HG02973 (cell line): ENCODE results near the gene ABHD13.
A peak's percentile ranks its signal among the peaks of the same experiment; 100 is the strongest.
"Not testable (repeated sequence)": the region's sequence is repeated elsewhere in the genome, so short reads cannot be mapped to it uniquely, and the experiment has no call there.

Experiments used
- ATAC-seq: cut with Tn5 transposase; IDR thresholded peaks from one replicate; pipeline ENCODE4 v1.9.1; 2021; ENCODE audit warnings: moderate library complexity; ENCODE audit not compliant: unreplicated experiment

Gene ABHD13

DNA sequence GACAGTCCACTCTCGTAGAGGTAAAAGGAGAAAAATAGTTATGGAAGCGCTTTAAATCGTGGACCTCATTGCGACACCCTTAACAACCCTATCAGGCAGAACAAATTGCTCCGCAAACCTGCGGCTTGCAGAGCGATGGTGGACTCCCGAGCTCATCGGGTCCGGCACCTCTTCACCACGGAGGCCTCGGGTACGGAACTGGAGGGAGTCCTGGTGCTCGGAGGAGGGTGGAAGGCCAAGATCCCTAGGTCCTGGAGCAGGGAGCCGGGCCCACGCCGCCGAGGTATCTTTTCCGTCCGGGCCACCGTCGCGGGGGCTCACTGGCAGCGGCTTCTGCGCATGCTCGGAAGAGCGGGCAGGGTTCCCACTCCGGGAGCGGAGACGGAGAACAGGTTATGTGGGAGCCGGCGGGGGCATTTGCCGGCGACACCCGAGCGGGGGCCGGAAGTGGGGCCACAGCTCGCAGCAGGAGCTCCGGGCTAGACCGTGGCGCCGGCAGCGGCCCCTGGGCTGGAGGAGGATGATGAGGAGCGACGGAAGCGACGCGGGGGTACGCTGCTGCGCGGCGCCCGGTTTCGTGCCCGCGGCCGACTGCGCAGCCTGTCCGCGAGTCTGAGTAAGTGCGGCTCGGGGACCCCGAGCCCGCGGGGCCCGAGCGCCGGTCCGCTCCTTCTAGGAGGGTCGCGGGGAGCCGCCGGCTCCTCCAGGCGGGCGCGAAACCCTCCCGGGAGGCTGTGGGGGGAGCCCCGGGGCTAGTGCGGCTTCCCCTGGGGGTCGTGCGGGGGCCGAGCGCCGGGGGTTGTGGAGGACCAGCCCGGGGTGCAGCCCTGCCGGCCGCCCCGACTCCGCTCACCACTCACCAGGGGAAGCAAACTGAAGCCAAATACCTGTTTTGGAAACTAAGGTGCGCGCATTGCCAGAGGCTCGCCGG is at the start of gene ABHD13:
TSS of gene ABHD13 (plus strand) at position 349 of the 931 bp plus-strand sequence. CDS start 10,827 bp downstream, outside the sequence.
- ATAC-seq: peak; percentile 74

- no peak for ATAC-seq
Measured at GRCh38 chr13:108168929-108169328, 49.3 kb upstream of the ABHD13 start.

GRCh38 chr13:108176685-108177274 is 41.4 kb upstream of the ABHD13 start:
- ATAC-seq: no peak

GRCh38 chr13:108178078-108178477 is 40.1 kb upstream of the ABHD13 start:
- ATAC-seq: no peak

DNA sequence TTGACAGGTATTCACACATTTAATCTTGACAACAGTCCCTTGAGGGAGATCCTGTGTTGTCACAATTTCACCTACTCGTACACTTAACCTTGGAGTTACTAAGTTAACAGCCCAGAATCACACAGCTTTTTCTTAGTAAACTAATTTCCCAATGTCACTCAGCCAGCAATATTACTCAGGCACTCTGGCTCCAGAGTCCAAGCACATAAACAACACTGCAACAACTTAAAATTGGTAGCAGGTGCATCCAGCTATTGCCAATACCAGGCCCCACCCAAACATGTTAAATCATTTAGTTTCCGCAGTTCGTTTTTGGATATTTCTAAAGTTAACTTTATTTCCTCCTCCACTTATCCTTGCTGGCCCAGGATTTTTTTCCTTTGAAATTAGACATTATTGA is 35.5 kb upstream of the ABHD13 start:
- no peak for ATAC-seq

GRCh38 chr13:108185223-108185622 is 33.0 kb upstream of the ABHD13 start:
- no peak for ATAC-seq

DNA sequence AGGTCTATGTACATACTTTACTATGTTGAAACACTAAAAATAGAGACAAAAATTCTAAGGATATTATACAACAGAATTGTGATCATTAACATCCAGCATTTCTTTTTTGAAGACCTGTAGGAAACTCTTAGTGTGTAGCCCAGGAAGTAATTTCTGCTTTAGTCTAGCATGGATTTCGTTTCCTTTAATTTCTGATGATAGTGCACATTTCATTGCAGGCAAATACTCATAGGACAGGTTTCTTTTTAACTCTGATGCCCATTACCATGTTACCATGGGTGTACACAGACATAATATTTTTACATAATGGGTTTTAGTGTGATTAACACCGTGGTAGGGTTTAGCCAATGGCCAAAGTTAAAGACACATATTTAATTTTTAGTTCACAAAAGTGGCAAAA is 29.9 kb upstream of the ABHD13 start:
- ATAC-seq: no peak

GRCh38 chr13:108190897-108191296 is 27.3 kb upstream of the ABHD13 start:
- no peak for ATAC-seq

- no peak for ATAC-seq
Measured at GRCh38 chr13:108193806-108194205, 24.4 kb upstream of the ABHD13 start.

- no peak for ATAC-seq
Measured at GRCh38 chr13:108194435-108194936, 23.7 kb upstream of the ABHD13 start.

DNA sequence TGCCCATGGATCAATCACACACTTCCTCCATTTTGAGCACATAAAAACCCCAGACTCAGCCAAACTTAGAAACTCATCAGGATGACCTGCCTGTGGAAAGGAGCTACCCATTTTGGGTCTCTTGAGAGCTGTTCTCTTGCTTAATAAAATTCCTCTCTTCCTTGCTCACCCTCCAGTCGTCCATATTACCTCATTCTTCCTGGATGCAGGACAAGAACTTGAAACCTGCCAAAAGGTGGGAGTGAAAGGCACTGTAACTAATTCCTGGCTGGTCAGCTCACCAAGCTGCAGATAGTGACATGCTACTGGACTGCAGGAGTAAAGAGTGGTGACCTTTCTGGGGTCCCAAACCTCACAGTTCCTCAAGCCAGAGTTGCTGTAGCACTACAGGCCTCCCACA is 23.0 kb upstream of the ABHD13 start:
- ATAC-seq: no peak

- ATAC-seq: no peak
Measured at GRCh38 chr13:108195861-108196260, 22.3 kb upstream of the ABHD13 start.

- no peak for ATAC-seq
Measured at GRCh38 chr13:108200781-108201398, 17.3 kb upstream of the ABHD13 start.

GRCh38 chr13:108210551-108210950 is 7.6 kb upstream of the ABHD13 start:
- ATAC-seq: no peak

- ATAC-seq: peak; percentile 33
Measured at GRCh38 chr13:108212886-108213285, 5.3 kb upstream of the ABHD13 start.

GRCh38 chr13:108213946-108214345 is 4.2 kb upstream of the ABHD13 start:
- ATAC-seq: no peak

GRCh38 chr13:108214441-108215271 is 3.5 kb upstream of the ABHD13 start:
- ATAC-seq: no peak

- ATAC-seq: peak; percentile 66
Measured at GRCh38 chr13:108215436-108215835, 2.8 kb upstream of the ABHD13 start, which contains the start of gene LIG4. TSS of gene LIG4 (minus strand) at chr13:108215536. CDS start at chr13:108211268, 4,268 bp downstream.

- ATAC-seq: not testable (repeated sequence)
Measured at GRCh38 chr13:108217307-108218043, 717 bp upstream of the ABHD13 start.

DNA sequence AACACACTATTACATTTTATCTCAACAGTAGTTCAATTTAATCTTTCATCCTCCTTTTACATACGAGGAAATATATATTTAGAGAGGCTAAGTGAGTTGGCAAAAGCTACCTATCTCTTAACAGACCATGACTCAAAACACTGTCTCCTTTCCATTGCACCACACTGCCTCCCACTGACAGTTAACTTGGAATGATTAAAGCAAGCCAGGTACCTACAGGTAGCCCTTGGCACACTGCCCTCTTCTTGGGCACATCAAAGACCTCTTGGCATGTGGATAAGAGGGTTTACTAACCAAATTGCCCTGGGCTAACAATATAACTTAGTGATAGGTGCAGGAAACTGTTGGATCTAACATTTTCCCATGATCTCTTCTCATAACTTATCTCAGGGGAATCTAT is 1.8 kb downstream of the ABHD13 start:
- no peak for ATAC-seq
